Ramos (cell line): ENCODE measurements around the gene TMSB15B.
"Not testable (repeated sequence)": the region's sequence is repeated elsewhere in the genome, so short reads cannot be mapped to it uniquely, and the experiment has no call there.

Source experiments
- in situ Hi-C: fragments of 300-500 bp; cut with MboI; formaldehyde crosslinking; loops from one replicate; pipeline ENCODE4 v1.14.3; 2022; ENCODE audit warnings: low sequenced_read_pairs; ENCODE audit not compliant: unreplicated experiment

The TMSB15B gene

GRCh38 chrX:103962411-103963278 lies at the start of gene TMSB15B:
Gene TMSB15B, plus strand, starts transcription at chrX:103962627.
- in situ Hi-C loops, result not testable (repeated sequence)

GRCh38 chrX:103913356-103914020 lies 48.9 kb upstream of the TMSB15B start:
- in situ Hi-C loops, result loop anchor here (25.0 kb wide), 1 partner anchor 124 kb away; the partner anchor contains the start of gene H2BW2

GRCh38 chrX:103918050-103918449 lies 44.4 kb upstream of the TMSB15B start:
- in situ Hi-C loops, result loop anchor here (25.0 kb wide), 1 partner anchor 119 kb away; the partner anchor contains the start of gene H2BW2

GRCh38 chrX:103918571-103919269 lies 43.7 kb upstream of the TMSB15B start:
- in situ Hi-C loops, result loop anchor here (25.0 kb wide), 1 partner anchor 119 kb away; the partner anchor contains the start of gene H2BW2

GRCh38 chrX:103919270-103919637 lies 43.2 kb upstream of the TMSB15B start:
- in situ Hi-C loops, result loop anchor here (25.0 kb wide), 1 partner anchor 118 kb away; the partner anchor contains the start of gene H2BW2

- in situ Hi-C loops, result loop anchor here (25.0 kb wide), 1 partner anchor 117 kb away; the partner anchor contains the start of gene H2BW2
Observed at GRCh38 chrX:103920515-103920914, 41.9 kb upstream of the TMSB15B start.

GRCh38 chrX:103927030-103927429 lies 35.4 kb upstream of the TMSB15B start:
- in situ Hi-C loops, result loop anchor here (25.0 kb wide), 1 partner anchor 90 kb away; the partner anchor contains the start of gene RAB9B

GRCh38 chrX:103927633-103928032 lies 34.8 kb upstream of the TMSB15B start:
- in situ Hi-C loops, result loop anchor here (25.0 kb wide), 1 partner anchor 90 kb away; the partner anchor contains the start of gene RAB9B

GRCh38 chrX:103932133-103932532 lies 30.3 kb upstream of the TMSB15B start:
- in situ Hi-C loops, result loop anchor here (25.0 kb wide), 1 partner anchor 95 kb away; the partner anchor contains the start of gene RAB9B

- in situ Hi-C loops, result loop anchor here (25.0 kb wide), 1 partner anchor 103 kb away; the partner anchor contains the start of gene RAB9B
Observed at GRCh38 chrX:103940257-103940656, 22.2 kb upstream of the TMSB15B start.

- in situ Hi-C loops, result loop anchor here (25.0 kb wide), 1 partner anchor 104 kb away; the partner anchor contains the start of gene RAB9B
Observed at GRCh38 chrX:103941201-103941975, 21.0 kb upstream of the TMSB15B start.

GRCh38 chrX:103949506-103949905 lies 12.9 kb upstream of the TMSB15B start:
- in situ Hi-C loops, result loop anchor here (25.0 kb wide), 1 partner anchor 112 kb away; the partner anchor contains the start of gene RAB9B

GRCh38 chrX:103953353-103953752 lies 9.1 kb upstream of the TMSB15B start:
- in situ Hi-C loops, result no loop called here

GRCh38 chrX:103954259-103954658 lies 8.2 kb upstream of the TMSB15B start:
- in situ Hi-C loops, result no loop called here

- in situ Hi-C loops, result not testable (repeated sequence)
Observed at GRCh38 chrX:103960599-103960998, 1.8 kb upstream of the TMSB15B start.

GRCh38 chrX:103983508-103983907 lies 21.1 kb downstream of the TMSB15B start:
- in situ Hi-C loops, result not testable (repeated sequence)

GRCh38 chrX:103999234-103999633 lies 36.8 kb downstream of the TMSB15B start:
- in situ Hi-C loops, result no loop called here

- in situ Hi-C loops, result no loop called here
Observed at GRCh38 chrX:104008831-104009230, 46.4 kb downstream of the TMSB15B start.

GRCh38 chrX:104013158-104013557 lies 50.7 kb downstream of the TMSB15B start:
- in situ Hi-C loops, result no loop called here
